ENCODE results near the gene IL36RN.

DNA sequence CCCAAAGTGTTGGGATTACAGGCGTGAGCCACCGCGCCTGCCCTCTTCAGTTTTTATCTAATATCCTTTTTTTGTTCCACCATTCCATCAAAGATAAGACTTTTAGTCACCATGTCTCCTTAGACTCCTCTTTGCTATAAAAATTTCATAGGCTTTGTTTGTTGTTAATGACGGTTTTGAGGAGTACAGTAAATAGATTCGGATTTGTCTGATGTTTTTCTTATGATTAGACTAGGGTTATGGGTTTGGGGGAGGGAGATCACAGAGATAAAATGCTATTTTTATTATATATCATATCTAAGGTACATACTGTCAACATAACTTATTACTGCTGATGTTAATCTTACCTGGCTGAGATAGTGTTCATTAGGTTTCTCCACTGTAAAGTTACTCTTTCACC, 12.5 kb upstream of the IL36RN start:
- TF ChIP-seq, protein P1, sequence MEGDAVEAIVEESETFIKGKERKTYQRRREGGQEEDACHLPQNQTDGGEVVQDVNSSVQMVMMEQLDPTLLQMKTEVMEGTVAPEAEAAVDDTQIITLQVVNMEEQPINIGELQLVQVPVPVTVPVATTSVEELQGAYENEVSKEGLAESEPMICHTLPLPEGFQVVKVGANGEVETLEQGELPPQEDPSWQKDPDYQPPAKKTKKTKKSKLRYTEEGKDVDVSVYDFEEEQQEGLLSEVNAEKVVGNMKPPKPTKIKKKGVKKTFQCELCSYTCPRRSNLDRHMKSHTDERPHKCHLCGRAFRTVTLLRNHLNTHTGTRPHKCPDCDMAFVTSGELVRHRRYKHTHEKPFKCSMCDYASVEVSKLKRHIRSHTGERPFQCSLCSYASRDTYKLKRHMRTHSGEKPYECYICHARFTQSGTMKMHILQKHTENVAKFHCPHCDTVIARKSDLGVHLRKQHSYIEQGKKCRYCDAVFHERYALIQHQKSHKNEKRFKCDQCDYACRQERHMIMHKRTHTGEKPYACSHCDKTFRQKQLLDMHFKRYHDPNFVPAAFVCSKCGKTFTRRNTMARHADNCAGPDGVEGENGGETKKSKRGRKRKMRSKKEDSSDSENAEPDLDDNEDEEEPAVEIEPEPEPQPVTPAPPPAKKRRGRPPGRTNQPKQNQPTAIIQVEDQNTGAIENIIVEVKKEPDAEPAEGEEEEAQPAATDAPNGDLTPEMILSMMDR (IDR thresholded peaks at IDR 0.05; ENCODE audit: insufficient read depth, low read depth, low read length), result no peak
- no peak for TF ChIP-seq EZH2 (IDR thresholded peaks at IDR 0.05; ENCODE audit: insufficient read depth, low read length)
